CD14-positive monocyte (primary cell): ENCODE data around the gene CTNNA3. TPM values are rescaled to one million over a fixed set of nuclear protein-coding genes. Genes with fewer than 3 reads are reported as not detected.

Source experiments
- DNase-seq, 3 donors: peaks; one replicate each; pipeline ENCODE4 v3.0.0-alpha.2; 2011 to 2022
- H2AFZ ChIP-seq: 2 replicates; pipeline ENCODE4 v1.6.0; 2012; ENCODE audit warnings: mild to moderate bottlenecking, low read depth, low read length, inconsistent platforms; ENCODE audit not compliant: insufficient read depth, poor library complexity, severe bottlenecking
- H3K27ac ChIP-seq, 2 donors: 1 replicate in 1 of 2; 2 replicates in 1 of 2; pipeline ENCODE4 v1.5.1; 2012 to 2013; ENCODE audit warnings: low read length in 2 of 2, control low read depth in 1 of 2, inconsistent platforms in 1 of 2, low read depth in 1 of 2, mild to moderate bottlenecking in 1 of 2
- H3K27me3 ChIP-seq, 2 donors: one replicate each; pipeline versions ENCODE4 v1.6.0 to v1.6.1; 2011 to 2013; ENCODE audit warnings: low read length in 2 of 2; ENCODE audit not compliant: control insufficient read depth in 2 of 2, insufficient read depth in 2 of 2
- H3K36me3 ChIP-seq, 2 donors: replicated peaks in 1 of 2; 1 replicate in 1 of 2; 2 replicates in 1 of 2; pipeline versions ENCODE4 v1.5.1 to v1.6.1; 2012 to 2013; ENCODE audit warnings: low read length in 2 of 2, control low read depth in 1 of 2, inconsistent platforms in 1 of 2, mild to moderate bottlenecking in 1 of 2; ENCODE audit not compliant: insufficient read depth in 2 of 2, control insufficient read depth in 1 of 2
- H3K4me1 ChIP-seq, 2 donors: 1 replicate in 1 of 2; 2 replicates in 1 of 2; pipeline versions ENCODE4 v1.5.1 to v1.6.1; 2012 to 2013; ENCODE audit warnings: low read length in 2 of 2, control low read depth in 1 of 2, inconsistent platforms in 1 of 2, mild to moderate bottlenecking in 1 of 2, moderate library complexity in 1 of 2; ENCODE audit not compliant: insufficient read depth in 2 of 2, control insufficient read depth in 1 of 2
- H3K4me2 ChIP-seq: replicated peaks from 2 replicates; pipeline ENCODE3; 2012; ENCODE audit warnings: low read length, moderate library complexity, mild to moderate bottlenecking; ENCODE audit not compliant: poor library complexity, severe bottlenecking; ENCODE audit errors: extremely low read depth
- H3K4me3 ChIP-seq, 3 experiments: fragments of 200-600 bp in 1 of 3; sonication (generic) in 1 of 3; replicated peaks in 1 of 3; 1 replicate in 2 of 3; 2 replicates in 1 of 3; pipeline ENCODE4 v1.5.1; 2011 to 2013; ENCODE audit warnings: low read length in 3 of 3, mild to moderate bottlenecking in 3 of 3, control low read depth in 2 of 3, low read depth in 2 of 3, inconsistent platforms in 1 of 3, moderate library complexity in 1 of 3
- H3K79me2 ChIP-seq: 2 replicates; pipeline ENCODE4 v1.6.0; 2012; ENCODE audit warnings: mild to moderate bottlenecking, control low read depth, inconsistent platforms, low read length, moderate library complexity; ENCODE audit not compliant: insufficient read depth
- H3K9ac ChIP-seq: 2 replicates; pipeline ENCODE4 v1.6.0; 2017; ENCODE audit warnings: low read length, mild to moderate bottlenecking; ENCODE audit not compliant: insufficient read depth, poor library complexity, severe bottlenecking
- H3K9me3 ChIP-seq, 2 donors: replicated peaks in 1 of 2; 1 replicate in 1 of 2; 2 replicates in 1 of 2; pipeline versions ENCODE4 v1.5.1 to v1.6.1; 2012 to 2013; ENCODE audit warnings: low read length in 2 of 2, control low read depth in 1 of 2; ENCODE audit not compliant: control insufficient read depth in 1 of 2, insufficient read depth in 1 of 2
- H4K20me1 ChIP-seq: 2 replicates; pipeline ENCODE4 v1.6.0; 2012; ENCODE audit warnings: mild to moderate bottlenecking, low read length, control low read depth, moderate library complexity; ENCODE audit not compliant: insufficient read depth
- H3K27ac Mint-ChIP-seq, 7 donors: one replicate each; pipeline ENCODE4 v1.8.0; 2020; ENCODE audit warnings: mild to moderate bottlenecking in 7 of 7, mixed read lengths in 7 of 7, moderate library complexity in 6 of 7, inconsistent platforms in 2 of 7
- H3K27me3 Mint-ChIP-seq, 3 donors: one replicate each; pipeline ENCODE4 v1.8.0; 2021 to 2022; ENCODE audit warnings: low read depth in 3 of 3, mild to moderate bottlenecking in 3 of 3, mixed read lengths in 3 of 3, moderate library complexity in 3 of 3, inconsistent platforms in 1 of 3
- H3K36me3 Mint-ChIP-seq, 2 donors: one replicate each; pipeline ENCODE4 v1.8.0; 2020; ENCODE audit warnings: mixed read lengths in 2 of 2, inconsistent platforms in 1 of 2, mild to moderate bottlenecking in 1 of 2
- H3K4me1 Mint-ChIP-seq: one replicate; pipeline ENCODE4 v1.8.0; 2020; ENCODE audit warnings: mild to moderate bottlenecking, mixed read lengths
- H3K4me3 Mint-ChIP-seq, 2 donors: one replicate each; pipeline ENCODE4 v1.8.0; 2020; ENCODE audit warnings: mild to moderate bottlenecking in 2 of 2, mixed read lengths in 2 of 2, moderate library complexity in 1 of 2
- H3K9me3 Mint-ChIP-seq, 7 donors: one replicate each; pipeline ENCODE4 v1.8.0; 2020 to 2022; ENCODE audit warnings: mixed read lengths in 7 of 7, mild to moderate bottlenecking in 6 of 7, moderate library complexity in 6 of 7, inconsistent platforms in 2 of 7
- WGBS: methylation state at CpG from one replicate; pipeline ENCODE4 v1.1.5; 2013; ENCODE audit warnings: missing lambda C conversion rate; ENCODE audit not compliant: insufficient coverage; 5-methylcytosine and 5-hydroxymethylcytosine counted together
- intact Hi-C, 2 donors: fragments of 100-400 bp; cut with micrococcal nuclease; formaldehyde crosslinking; loops; one replicate each; pipeline versions ENCODE4 v1.15.0 to v1.15.1; 2023
- polyA plus RNA-seq, 3 donors: library from polyadenylated mRNA; depleted of rRNA in 1 of 3; unstranded in 2 of 3; stranded (reverse) in 1 of 3; fragments of 300-500 nt in 2 of 3; fragments of >200 nt in 1 of 3; fragmentation: Illumina TruSeq in 2 of 3; gene quantifications; 1 replicate in 2 of 3; 2 replicates in 1 of 3; pipeline ENCODE4 v1.2.3, GENCODE V29; 2012 to 2021
- TF ChIP-seq, protein P1 (sequence below): fragments of 200-600 bp; IDR thresholded peaks from one replicate; pipeline ENCODE4 v1.8.0; 2022; ENCODE audit warnings: antibody characterized with exemption, mild to moderate bottlenecking

Gene CTNNA3
- polyA plus RNA-seq, 3 donors: not detected

DNA sequence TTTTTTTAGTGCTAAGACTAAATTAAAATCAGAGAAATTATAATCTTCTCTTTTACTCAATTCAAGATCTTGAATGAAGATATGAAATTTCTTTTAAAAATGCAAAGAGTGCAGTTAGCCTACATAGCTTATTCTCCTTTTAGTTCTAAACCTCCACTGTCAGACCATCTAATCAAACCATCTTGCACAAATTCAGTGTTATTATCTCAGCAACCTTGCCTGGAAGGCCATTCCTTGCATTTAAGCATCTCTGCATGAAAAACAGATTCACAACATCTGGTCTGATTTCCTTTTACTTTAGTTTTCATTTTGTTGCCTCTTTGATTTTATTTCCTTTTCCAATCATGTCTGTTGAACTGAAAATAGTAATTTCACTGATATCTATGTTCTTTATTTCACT is 1297.3 kb downstream of the CTNNA3 start:
- Histone ChIP-seq H3K27ac (no peak overlapping the region), H3K9ac (no peak overlapping the region), H3K4me3 (no peak overlapping the region), H3K79me2 (no peaks in the 10 kb centered on the region), H3K27me3 (no peaks in the 10 kb centered on the region), H3K4me2 (no peak overlapping the region), H2AFZ (no peak overlapping the region), H4K20me1 (no peaks in the 10 kb centered on the region), H3K36me3 (no peaks in the 10 kb centered on the region), H3K9me3 (peaks cover 5% of the 10 kb centered on the region in 2 donors), H3K4me1 (no peaks in the 10 kb centered on the region)
- Mint-ChIP-seq H3K4me3 (no peak overlapping the region), H3K36me3 (no peaks in the 10 kb centered on the region), H3K9me3 (peaks cover 0 to 6% (median 0%) of the 10 kb centered on the region in 7 donors), H3K27ac (no peak overlapping the region), H3K4me1 (no peaks in the 10 kb centered on the region), H3K27me3 (no peaks in the 10 kb centered on the region)
- DNase-seq: no peak
- intact Hi-C loops: no loop called here
- TF ChIP-seq, protein P1, sequence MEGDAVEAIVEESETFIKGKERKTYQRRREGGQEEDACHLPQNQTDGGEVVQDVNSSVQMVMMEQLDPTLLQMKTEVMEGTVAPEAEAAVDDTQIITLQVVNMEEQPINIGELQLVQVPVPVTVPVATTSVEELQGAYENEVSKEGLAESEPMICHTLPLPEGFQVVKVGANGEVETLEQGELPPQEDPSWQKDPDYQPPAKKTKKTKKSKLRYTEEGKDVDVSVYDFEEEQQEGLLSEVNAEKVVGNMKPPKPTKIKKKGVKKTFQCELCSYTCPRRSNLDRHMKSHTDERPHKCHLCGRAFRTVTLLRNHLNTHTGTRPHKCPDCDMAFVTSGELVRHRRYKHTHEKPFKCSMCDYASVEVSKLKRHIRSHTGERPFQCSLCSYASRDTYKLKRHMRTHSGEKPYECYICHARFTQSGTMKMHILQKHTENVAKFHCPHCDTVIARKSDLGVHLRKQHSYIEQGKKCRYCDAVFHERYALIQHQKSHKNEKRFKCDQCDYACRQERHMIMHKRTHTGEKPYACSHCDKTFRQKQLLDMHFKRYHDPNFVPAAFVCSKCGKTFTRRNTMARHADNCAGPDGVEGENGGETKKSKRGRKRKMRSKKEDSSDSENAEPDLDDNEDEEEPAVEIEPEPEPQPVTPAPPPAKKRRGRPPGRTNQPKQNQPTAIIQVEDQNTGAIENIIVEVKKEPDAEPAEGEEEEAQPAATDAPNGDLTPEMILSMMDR: no peak

DNA sequence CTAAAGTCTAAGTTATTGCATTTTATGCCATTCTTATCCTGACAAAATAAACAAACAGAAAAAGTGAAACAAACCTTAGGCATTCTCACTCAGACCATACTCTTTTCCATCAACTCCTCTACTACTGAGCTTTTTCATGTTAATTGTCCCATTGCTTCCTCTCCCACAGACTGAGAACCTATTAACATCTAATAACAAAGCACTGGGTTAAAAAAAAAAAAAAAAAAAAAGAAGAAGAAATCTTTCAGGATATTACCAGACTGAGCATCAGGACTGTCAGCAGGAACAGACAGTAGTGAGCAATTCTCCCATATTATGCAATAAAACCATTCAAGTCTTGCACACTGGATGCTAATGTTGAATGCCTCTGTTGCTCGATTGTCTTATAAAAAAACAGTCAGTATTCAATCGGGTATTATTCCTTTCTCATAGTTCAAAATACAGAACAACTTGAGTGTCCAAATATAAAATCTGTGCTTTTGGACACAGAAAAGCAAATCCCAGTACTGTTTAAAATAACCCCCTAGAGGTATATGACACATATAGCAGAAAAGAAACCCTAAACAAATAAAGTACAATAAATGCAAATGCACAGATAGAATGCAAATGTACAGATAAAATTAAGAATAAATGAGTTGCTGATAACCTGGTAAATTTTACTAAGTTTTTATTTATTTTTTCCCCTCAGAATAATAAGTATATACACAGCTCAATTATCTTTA is 1301.5 kb downstream of the CTNNA3 start:
- H3K27ac ChIP-seq: no peak overlapping the region
- H2AFZ ChIP-seq: no peak overlapping the region
- H3K4me2 ChIP-seq: no peak overlapping the region
- no peaks in the 10 kb centered on the region for H3K36me3 Mint-ChIP-seq
- no peaks in the 10 kb centered on the region for H3K4me1 ChIP-seq
- H4K20me1 ChIP-seq: no peaks in the 10 kb centered on the region
- no peaks in the 10 kb centered on the region for H3K79me2 ChIP-seq
- no peak overlapping the region for H3K9ac ChIP-seq
- 100% methylated on average over 1 of the region's 2 CpGs for WGBS
- no peaks in the 10 kb centered on the region for H3K9me3 ChIP-seq
- peaks cover 0 to 1% (median 0%) of the 10 kb centered on the region in 3 donors for H3K27me3 Mint-ChIP-seq
- H3K36me3 ChIP-seq: no peaks in the 10 kb centered on the region
- H3K4me3 ChIP-seq: no peak overlapping the region
- no peak overlapping the region for H3K4me3 Mint-ChIP-seq
- H3K27me3 ChIP-seq: no peaks in the 10 kb centered on the region
- H3K27ac Mint-ChIP-seq: no peak overlapping the region
- no peaks in the 10 kb centered on the region for H3K4me1 Mint-ChIP-seq
- peaks cover 0 to 2% (median 0%) of the 10 kb centered on the region in 7 donors for H3K9me3 Mint-ChIP-seq
- TF ChIP-seq, protein P1: no peak
- intact Hi-C loops: no loop called here
- no peak for DNase-seq
